Suprapubic skin (tissue), 3 donors: ENCODE results near the gene TNRC6B.

ENCODE experiments used
- POLR2A ChIP-seq, 2 donors: fragments of 450-650 bp; IDR thresholded peaks; one replicate each; pipeline ENCODE4 v1.6.1; 2017; ENCODE audit warnings: antibody characterized with exemption in 2 of 2, mild to moderate bottlenecking in 2 of 2, moderate library complexity in 2 of 2
- TF ChIP-seq, protein P1 (sequence below), 2 donors: fragments of 200-600 bp in 1 of 2; fragments of 450-650 bp in 1 of 2; sonication (generic) in 1 of 2; IDR thresholded peaks; one replicate each; pipeline ENCODE4 v1.5.1; 2016 to 2019; ENCODE audit warnings: antibody characterized with exemption in 2 of 2, mild to moderate bottlenecking in 1 of 2, moderate library complexity in 1 of 2

DNA sequence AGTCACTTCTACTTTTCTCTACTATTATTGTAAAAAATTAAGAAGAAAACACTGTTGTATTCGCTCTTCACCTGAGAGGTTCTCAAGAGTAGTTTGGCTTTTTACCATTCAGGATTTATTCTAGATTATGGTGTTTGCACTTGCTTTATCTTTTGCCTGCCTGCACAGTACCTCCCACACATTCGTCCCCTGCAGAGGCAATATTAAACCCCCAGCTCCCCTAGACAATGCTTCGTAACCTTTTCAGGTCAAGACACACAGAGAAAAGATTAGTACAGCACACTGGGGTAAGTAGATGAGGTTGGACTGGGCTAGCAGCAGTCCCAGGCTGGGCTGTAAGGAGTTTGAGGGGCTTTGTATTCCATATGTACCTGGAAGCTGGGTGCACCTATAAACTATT lies 62.4 kb downstream of the TNRC6B start:
- TF ChIP-seq, protein P1, sequence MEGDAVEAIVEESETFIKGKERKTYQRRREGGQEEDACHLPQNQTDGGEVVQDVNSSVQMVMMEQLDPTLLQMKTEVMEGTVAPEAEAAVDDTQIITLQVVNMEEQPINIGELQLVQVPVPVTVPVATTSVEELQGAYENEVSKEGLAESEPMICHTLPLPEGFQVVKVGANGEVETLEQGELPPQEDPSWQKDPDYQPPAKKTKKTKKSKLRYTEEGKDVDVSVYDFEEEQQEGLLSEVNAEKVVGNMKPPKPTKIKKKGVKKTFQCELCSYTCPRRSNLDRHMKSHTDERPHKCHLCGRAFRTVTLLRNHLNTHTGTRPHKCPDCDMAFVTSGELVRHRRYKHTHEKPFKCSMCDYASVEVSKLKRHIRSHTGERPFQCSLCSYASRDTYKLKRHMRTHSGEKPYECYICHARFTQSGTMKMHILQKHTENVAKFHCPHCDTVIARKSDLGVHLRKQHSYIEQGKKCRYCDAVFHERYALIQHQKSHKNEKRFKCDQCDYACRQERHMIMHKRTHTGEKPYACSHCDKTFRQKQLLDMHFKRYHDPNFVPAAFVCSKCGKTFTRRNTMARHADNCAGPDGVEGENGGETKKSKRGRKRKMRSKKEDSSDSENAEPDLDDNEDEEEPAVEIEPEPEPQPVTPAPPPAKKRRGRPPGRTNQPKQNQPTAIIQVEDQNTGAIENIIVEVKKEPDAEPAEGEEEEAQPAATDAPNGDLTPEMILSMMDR (IDR thresholded peaks at IDR 0.05), result no peak
- TF ChIP-seq POLR2A (IDR thresholded peaks at IDR 0.05), result no peak
